ENCODE measurements around the gene UNK. TPM values are rescaled to one million over a fixed set of nuclear protein-coding genes. Genes with fewer than 3 reads are reported as not detected.
A peak's percentile ranks its signal among the peaks of the same experiment; 100 is the strongest.

Gene UNK
- total RNA-seq, 1 donor from 2014 or later, result 16.7 TPM

GRCh38 chr17:75831032-75831571, 46.5 kb downstream of the UNK start:
- no peaks in the 10 kb centered on the region for H3K9me3 ChIP-seq (ENCODE audit: insufficient read depth, low read depth, low read length)
- H3K36me3 ChIP-seq (ENCODE audit: insufficient read depth, low read length), result no peaks in the 10 kb centered on the region
- Mint-ChIP-seq H3K4me1 (ENCODE audit: low read depth, unreplicated experiment) (peaks cover 10% of the 10 kb centered on the region), H3K9me3 (ENCODE audit: unreplicated experiment) (no peaks in the 10 kb centered on the region), H3K36me3 (ENCODE audit: low read depth, unreplicated experiment) (no peaks in the 10 kb centered on the region), H3K4me3 (ENCODE audit: unreplicated experiment) (no peak overlapping the region), H3K27ac (ENCODE audit: unreplicated experiment) (no peak overlapping the region), H3K27me3 (ENCODE audit: low read depth, unreplicated experiment) (peaks cover 6% of the 10 kb centered on the region)
- DNase-seq (ENCODE audit: low read depth), result no peak
- no peak overlapping the region for H2AFZ ChIP-seq (ENCODE audit: low read depth, low read length)
- TF ChIP-seq EZH2 (IDR thresholded peaks at IDR 0.05; ENCODE audit: insufficient read depth, low read length), result no peak
- no peaks in the 10 kb centered on the region for H4K20me1 ChIP-seq (ENCODE audit: insufficient read depth, low read length)
- H3K4me3 ChIP-seq (ENCODE audit: insufficient read depth, low read depth, low read length), result no peak overlapping the region
- no peak overlapping the region for H3K4me2 ChIP-seq (ENCODE audit: low read length)
- no peaks in the 10 kb centered on the region for H3K79me2 ChIP-seq (ENCODE audit: insufficient read depth, low read length)
- no peak overlapping the region for H3K27ac ChIP-seq (ENCODE audit: low read depth, low read length)
- peaks cover 18% of the 10 kb centered on the region for H3K4me1 ChIP-seq (ENCODE audit: insufficient read depth, low read length)
- FAIRE-seq, result no peak
- no peak overlapping the region for H3K9ac ChIP-seq (ENCODE audit: low read length)
- H3K27me3 ChIP-seq (ENCODE audit: insufficient read depth, low read length), result no peaks in the 10 kb centered on the region

- H3K27me3 Mint-ChIP-seq (ENCODE audit: low read depth, unreplicated experiment), result peaks cover 6% of the 10 kb centered on the region
- TF ChIP-seq EZH2 (IDR thresholded peaks at IDR 0.05; ENCODE audit: insufficient read depth, low read length), result no peak
- TF ChIP-seq CTCF (IDR thresholded peaks at IDR 0.05; ENCODE audit: insufficient read depth, low read depth, low read length), result no peak
- Histone ChIP-seq H3K4me2 (ENCODE audit: low read length) (peak overlapping the region; percentile 23), H3K27me3 (ENCODE audit: insufficient read depth, low read length) (no peaks in the 10 kb centered on the region), H2AFZ (ENCODE audit: low read depth, low read length) (no peak overlapping the region), H3K36me3 (ENCODE audit: insufficient read depth, low read length) (no peaks in the 10 kb centered on the region), H3K79me2 (ENCODE audit: insufficient read depth, low read length) (no peaks in the 10 kb centered on the region), H4K20me1 (ENCODE audit: insufficient read depth, low read length) (no peaks in the 10 kb centered on the region), H3K9ac (ENCODE audit: low read length) (peak overlapping the region; percentile 47), H3K27ac (ENCODE audit: low read depth, low read length) (peak overlapping the region; percentile 32), H3K4me1 (ENCODE audit: insufficient read depth, low read length) (peaks cover 17% of the 10 kb centered on the region), H3K4me3 (ENCODE audit: insufficient read depth, low read depth, low read length) (no peak overlapping the region), H3K9me3 (ENCODE audit: insufficient read depth, low read depth, low read length) (no peaks in the 10 kb centered on the region)
- H3K9me3 Mint-ChIP-seq (ENCODE audit: unreplicated experiment), result no peaks in the 10 kb centered on the region
- H3K4me1 Mint-ChIP-seq (ENCODE audit: low read depth, unreplicated experiment), result peaks cover 10% of the 10 kb centered on the region
- no peak overlapping the region for H3K4me3 Mint-ChIP-seq (ENCODE audit: unreplicated experiment)
- no peaks in the 10 kb centered on the region for H3K36me3 Mint-ChIP-seq (ENCODE audit: low read depth, unreplicated experiment)
- no peak for FAIRE-seq
- H3K27ac Mint-ChIP-seq (ENCODE audit: unreplicated experiment), result peak overlapping the region; percentile 58
- DNase-seq (ENCODE audit: low read depth), result peak; percentile 89
These were observed 47.6 kb downstream of the UNK start for GRCh38 chr17:75832164-75832651.

- Histone ChIP-seq H3K4me3 (ENCODE audit: insufficient read depth, low read depth, low read length) (no peak overlapping the region), H3K4me2 (ENCODE audit: low read length) (peak overlapping the region; percentile 23), H3K9me3 (ENCODE audit: insufficient read depth, low read depth, low read length) (no peaks in the 10 kb centered on the region), H3K36me3 (ENCODE audit: insufficient read depth, low read length) (no peaks in the 10 kb centered on the region), H4K20me1 (ENCODE audit: insufficient read depth, low read length) (no peaks in the 10 kb centered on the region), H3K27ac (ENCODE audit: low read depth, low read length) (peak overlapping the region; percentile 32), H3K9ac (ENCODE audit: low read length) (peak overlapping the region; percentile 47), H3K27me3 (ENCODE audit: insufficient read depth, low read length) (no peaks in the 10 kb centered on the region), H3K79me2 (ENCODE audit: insufficient read depth, low read length) (no peaks in the 10 kb centered on the region), H2AFZ (ENCODE audit: low read depth, low read length) (no peak overlapping the region), H3K4me1 (ENCODE audit: insufficient read depth, low read length) (peaks cover 11% of the 10 kb centered on the region)
- FAIRE-seq (no peak), DNase-seq (ENCODE audit: low read depth) (no peak)
- Mint-ChIP-seq H3K4me1 (ENCODE audit: low read depth, unreplicated experiment) (peaks cover 10% of the 10 kb centered on the region), H3K4me3 (ENCODE audit: unreplicated experiment) (peak overlapping the region; percentile 54), H3K36me3 (ENCODE audit: low read depth, unreplicated experiment) (peaks cover 1% of the 10 kb centered on the region), H3K27me3 (ENCODE audit: low read depth, unreplicated experiment) (peaks cover 6% of the 10 kb centered on the region), H3K27ac (ENCODE audit: unreplicated experiment) (no peak overlapping the region), H3K9me3 (ENCODE audit: unreplicated experiment) (no peaks in the 10 kb centered on the region)
- no peak for TF ChIP-seq CTCF (IDR thresholded peaks at IDR 0.05; ENCODE audit: insufficient read depth, low read depth, low read length)
- TF ChIP-seq EZH2 (IDR thresholded peaks at IDR 0.05; ENCODE audit: insufficient read depth, low read length), result no peak
These were observed 48.2 kb downstream of the UNK start for GRCh38 chr17:75832652-75833400.

Measured in astrocyte (in vitro differentiated cells and primary cell).